HEK293 (cell line): ENCODE data around the gene SLC6A15.

Source experiments
- CTCF ChIP-seq: fragments of 450-650 bp; formaldehyde crosslinking; IDR thresholded peaks from 2 replicates; pipeline ENCODE4 v1.5.1; 2016; ENCODE audit warnings: missing biosample characterization, missing genetic modification characterization
- PRDM10 ChIP-seq: fragments of 450-650 bp; formaldehyde crosslinking; IDR thresholded peaks from 2 replicates; pipeline ENCODE4 v1.5.1; 2016; ENCODE audit warnings: missing biosample characterization, missing genetic modification characterization
- TCF7L2 ChIP-seq: IDR thresholded peaks from 2 replicates; pipeline ENCODE4 v1.6.1; 2011; ENCODE audit warnings: low read depth, mild to moderate bottlenecking, inconsistent platforms, low read length, moderate library complexity, borderline replicate concordance
- ZBTB21 ChIP-seq: fragments of 450-650 bp; formaldehyde crosslinking; IDR thresholded peaks from 2 replicates; pipeline ENCODE4 v1.5.1; 2017; ENCODE audit warnings: missing biosample characterization, missing genetic modification characterization
- ZNF24 ChIP-seq: fragments of 450-650 bp; formaldehyde crosslinking; IDR thresholded peaks from 2 replicates; pipeline ENCODE4 v1.5.1; 2016; ENCODE audit warnings: missing biosample characterization, missing genetic modification characterization
- ZNF449 ChIP-seq: fragments of 450-650 bp; formaldehyde crosslinking; IDR thresholded peaks from 2 replicates; pipeline ENCODE4 v1.5.1; 2017; ENCODE audit warnings: missing biosample characterization, mild to moderate bottlenecking, missing genetic modification characterization, moderate library complexity
- ZNF624 ChIP-seq: fragments of 450-650 bp; formaldehyde crosslinking; IDR thresholded peaks from 2 replicates; pipeline ENCODE4 v1.5.1; 2017; ENCODE audit warnings: missing biosample characterization, missing genetic modification characterization
- ZSCAN18 ChIP-seq: fragments of 450-650 bp; formaldehyde crosslinking; IDR thresholded peaks from 2 replicates; pipeline ENCODE4 v1.5.1; 2016; ENCODE audit warnings: missing biosample characterization, missing genetic modification characterization

GRCh38 chr12:84960918-84961317 is 48.3 kb upstream of the SLC6A15 start:
- TF ChIP-seq PRDM10 (no peak), ZNF449 (tag by site-specific recombination) (no peak), ZSCAN18 (no peak), CTCF (tag by site-specific recombination) (no peak), ZNF24 (tag by site-specific recombination) (no peak), TCF7L2 (no peak), ZNF624 (no peak), ZBTB21 (tag by site-specific recombination) (no peak)
